Inflammatory macrophage treated with lipopolysaccharide for 1 hour (primary cell): ENCODE data around the gene CFAP58.

Experiments
- DNase-seq, 2 donors: peaks; one replicate each; pipeline ENCODE4 v3.0.0-alpha.2; 2020 to 2022

CFAP58 gene, protein sequence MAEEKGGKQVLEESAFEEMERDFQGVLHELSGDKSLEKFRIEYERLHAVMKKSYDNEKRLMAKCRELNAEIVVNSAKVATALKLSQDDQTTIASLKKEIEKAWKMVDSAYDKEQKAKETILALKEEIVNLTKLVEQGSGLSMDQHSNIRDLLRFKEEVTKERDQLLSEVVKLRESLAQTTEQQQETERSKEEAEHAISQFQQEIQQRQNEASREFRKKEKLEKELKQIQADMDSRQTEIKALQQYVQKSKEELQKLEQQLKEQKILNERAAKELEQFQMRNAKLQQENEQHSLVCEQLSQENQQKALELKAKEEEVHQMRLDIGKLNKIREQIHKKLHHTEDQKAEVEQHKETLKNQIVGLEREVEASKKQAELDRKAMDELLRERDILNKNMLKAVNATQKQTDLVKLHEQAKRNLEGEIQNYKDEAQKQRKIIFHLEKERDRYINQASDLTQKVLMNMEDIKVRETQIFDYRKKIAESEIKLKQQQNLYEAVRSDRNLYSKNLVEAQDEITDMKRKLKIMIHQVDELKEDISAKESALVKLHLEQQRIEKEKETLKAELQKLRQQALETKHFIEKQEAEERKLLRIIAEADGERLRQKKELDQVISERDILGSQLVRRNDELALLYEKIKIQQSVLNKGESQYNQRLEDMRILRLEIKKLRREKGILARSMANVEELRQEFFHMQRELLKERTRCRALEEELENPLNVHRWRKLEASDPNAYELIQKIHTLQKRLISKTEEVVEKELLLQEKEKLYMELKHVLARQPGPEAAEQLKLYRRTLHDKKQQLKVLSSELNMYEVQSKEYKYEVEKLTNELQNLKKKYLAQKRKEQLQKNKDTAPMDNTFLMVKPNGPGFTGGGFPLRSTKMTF

DNA sequence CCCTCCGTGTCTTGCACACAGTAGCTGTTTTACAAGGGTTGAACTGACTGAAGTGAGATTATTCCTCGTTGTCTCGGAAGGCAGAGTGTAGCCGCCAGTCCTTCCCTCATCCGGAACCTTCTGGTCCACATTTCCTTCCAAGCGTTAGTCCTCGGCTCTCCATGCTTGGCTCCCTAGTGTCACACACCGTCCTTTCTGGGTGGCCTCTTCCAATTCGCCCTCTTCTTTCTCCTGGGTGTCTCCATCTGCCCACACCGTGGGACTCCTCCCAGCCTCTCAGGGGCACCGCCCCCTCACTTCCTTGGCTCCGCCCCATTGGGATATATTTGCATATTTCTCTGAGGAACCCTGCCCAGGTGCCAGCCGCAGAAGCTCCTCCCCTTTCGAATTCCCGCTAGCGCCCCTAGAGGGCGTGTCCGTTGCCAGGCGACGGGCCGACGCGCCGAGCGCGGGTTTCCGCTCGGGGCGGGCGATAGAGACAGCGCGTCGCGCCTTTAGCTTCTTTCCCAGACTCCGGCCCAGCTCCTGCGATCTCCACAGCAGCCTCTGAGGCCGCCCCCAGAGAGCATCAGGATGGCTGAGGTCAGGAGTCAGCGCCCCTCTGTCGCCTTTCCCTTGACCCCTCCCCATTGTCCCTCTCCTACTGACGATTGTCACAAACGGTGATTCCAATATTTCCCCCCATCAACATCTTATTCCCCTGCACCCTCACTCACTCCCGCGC lies at the start of gene CFAP58:
Gene CFAP58, plus strand, starts transcription at position 509 of the 724 bp plus-strand sequence. Its CDS starts 65 bp downstream, at position 574.
- DNase-seq: peak; percentile 99 to 100

DNA sequence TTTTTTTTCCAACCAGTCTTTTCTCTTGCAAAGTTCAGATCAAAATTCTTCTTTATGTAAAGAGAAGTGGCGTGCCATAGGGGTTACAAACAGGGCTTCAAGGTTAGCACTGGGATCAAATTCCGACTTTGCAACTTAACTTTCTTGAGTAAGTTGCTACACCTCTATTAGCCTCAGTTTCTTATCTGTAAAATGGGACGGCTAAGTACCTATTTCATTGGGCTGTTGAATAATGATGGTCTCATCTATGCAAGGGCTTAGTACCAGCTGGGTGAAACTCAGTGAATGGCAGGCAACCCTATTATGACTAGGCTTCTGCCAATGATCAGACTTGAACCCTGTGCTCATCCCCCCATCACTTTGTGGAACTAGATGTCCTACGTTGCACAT lies 49.3 kb upstream of the CFAP58 start:
- DNase-seq: no peak

DNA sequence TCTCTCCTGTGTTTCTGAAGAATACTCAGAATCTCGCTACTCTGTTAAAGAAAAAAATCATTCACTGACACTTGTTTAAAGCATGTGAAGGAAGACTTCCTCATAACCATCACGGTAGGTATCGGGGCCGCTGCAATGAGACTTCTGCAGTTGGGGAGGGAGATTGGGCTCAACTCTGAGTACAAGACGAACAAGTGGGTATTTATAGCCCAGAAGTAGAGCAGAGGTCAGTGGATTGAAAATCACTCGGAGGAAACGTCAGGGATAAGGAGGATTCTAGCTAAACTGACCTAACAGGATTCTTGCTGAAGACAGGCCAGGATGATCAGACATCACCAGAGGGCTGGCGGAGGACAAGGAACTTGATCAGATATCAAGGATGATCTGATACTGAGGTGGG lies 48.7 kb upstream of the CFAP58 start:
- no peak for DNase-seq

DNA sequence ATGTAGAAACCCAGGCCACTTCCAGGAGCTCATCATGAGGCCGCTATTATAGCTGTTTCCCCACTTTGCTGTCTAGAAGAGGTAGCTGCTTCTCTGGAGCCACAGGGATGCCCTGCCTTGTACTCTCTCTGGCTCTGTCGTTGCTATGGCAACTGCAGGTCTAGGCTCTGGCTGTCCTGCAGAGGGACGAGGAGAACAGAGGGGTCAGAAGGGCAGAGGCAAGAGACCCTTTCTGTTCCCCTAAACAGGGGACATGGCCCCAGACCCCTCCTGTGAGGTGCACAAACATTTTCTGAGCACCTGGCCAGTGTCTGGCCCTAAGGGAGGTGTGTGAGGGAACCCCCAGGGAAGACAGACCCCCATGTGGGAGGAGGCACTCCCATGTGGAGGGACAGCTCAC lies 46.7 kb upstream of the CFAP58 start:
- DNase-seq: no peak

DNA sequence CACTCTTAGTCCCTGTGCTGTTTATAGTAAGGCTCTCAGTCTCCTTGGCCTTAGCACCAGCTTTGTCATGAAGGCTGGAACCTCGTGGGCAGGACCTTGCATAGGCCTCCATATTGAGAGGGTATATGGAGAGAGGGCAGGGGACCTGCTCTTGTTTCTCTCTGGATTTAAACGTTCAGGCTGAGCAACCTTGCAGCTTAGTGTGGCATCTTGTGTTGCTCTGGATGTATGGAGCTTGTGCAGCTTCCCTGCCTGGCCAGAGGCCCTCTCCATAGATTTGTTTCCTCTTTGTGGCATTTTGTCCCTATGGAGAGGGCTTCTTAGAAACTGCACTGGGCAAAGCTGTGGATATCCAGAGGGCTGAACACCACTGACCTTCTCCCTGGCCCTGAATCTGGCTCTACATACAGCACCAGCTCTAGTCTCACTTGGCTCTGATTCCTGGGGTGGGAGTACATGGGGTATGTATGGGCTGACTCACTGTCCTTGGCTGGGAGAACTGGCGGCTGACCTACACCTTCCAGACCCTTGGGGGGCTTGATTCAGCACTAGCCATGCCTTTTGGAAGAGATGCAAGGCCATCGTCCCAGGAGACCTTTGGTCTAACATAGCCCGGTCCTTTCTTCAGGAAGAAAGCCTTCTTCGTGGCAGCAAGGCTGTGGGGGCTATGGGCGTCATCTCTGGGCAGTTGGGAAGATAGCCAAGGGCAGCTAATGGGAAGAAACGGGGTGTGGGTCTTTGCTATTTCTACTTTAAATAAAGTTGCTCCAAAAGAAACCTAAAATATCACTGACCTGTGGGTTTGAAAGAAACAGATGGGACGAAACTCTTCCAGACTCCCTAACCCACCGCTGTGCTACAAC lies 45.8 kb upstream of the CFAP58 start:
- no peak for DNase-seq

DNA sequence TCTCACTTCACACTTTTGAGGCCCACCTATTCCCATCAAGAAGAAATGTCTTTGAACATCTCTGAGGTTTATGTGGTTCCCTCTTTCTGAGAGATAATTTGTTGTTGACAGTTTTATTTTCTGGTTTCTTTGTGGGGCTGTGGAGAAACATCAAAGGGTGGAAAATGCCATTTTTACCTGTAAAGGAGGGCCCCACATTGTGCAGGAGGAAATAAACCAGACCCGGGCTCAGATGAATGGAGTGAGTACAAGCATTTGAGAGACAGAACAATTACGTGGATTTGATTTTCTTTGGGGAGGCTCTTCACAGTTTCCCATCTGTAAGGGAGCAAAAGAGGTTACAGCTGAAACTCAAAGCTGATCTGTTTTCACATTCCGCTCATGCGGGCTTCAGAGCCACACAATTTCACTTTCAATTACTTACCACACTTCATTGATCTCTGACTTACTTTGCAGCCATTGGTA lies 45.2 kb upstream of the CFAP58 start:
- no peak for DNase-seq

DNA sequence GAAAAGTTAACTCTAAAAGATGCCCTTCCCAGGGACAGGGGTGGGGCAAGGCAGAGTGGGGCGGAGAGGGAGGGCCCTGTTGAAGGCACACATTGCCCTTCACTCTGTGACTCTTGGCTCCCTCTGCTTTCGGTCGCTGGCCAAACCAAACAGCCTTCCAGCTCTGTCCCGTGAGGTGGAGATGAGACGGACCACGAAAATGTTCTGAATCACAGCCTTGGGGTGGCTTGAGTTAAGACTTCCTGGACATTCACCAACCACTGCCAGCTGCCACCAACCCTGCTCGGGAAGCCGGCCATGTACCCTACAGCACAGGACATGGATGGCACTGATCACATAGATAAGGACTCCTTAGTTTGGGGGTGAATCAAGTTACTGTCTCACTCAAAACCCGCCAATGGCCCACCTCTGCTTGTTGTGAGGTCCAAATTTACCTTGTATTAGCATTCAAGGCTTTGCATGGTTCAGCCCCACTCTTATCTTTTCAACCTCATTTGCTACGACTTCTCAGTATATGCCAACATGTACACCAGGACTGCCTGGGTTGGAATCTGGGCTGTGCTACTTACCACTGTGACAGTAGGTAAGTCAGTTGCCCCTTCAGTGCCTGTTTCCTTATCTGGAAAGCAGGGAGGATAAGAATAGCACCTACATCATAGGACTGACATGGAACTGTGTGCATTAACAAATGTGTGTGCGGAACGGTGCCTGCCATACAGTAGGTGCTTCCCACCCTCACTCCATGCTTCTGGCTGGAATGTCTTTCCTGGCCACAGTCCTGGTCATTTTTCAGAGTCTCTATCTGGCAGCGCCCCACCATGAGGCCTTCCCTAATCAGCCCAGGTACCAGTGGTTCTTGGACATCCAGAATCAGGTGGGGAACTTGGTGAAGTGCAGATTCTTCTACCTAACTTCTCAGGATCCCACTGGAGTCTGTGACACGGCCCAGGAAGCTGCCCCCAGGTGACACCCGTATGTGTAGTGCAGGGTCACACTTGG lies 43.4 kb upstream of the CFAP58 start:
- no peak for DNase-seq

DNA sequence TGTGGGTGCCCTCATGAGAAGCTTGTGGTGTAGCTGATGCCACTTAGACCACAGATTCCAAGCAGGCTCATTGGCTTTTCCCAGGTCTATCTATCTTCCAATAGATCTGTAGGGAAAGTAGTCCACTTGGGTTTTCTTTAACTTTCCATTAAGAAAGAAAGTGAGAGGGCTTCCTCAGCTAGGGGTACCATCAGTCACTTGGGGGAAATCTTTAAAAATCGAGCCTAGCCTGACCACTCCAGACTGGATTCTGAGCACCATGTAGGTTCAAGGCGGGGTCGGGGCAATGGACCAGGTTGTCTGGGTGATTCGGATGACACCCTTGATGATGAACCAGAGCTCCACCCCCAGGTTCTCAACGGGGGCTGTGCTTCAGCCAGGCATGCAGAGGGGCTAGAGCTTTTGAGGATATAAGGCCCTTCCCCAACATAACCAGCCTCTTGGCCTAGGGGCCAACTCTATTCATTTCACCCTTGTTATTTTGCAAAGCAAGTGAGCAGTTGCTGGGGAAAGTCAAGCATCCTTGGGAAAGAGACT lies 42.4 kb upstream of the CFAP58 start:
- no peak for DNase-seq

DNA sequence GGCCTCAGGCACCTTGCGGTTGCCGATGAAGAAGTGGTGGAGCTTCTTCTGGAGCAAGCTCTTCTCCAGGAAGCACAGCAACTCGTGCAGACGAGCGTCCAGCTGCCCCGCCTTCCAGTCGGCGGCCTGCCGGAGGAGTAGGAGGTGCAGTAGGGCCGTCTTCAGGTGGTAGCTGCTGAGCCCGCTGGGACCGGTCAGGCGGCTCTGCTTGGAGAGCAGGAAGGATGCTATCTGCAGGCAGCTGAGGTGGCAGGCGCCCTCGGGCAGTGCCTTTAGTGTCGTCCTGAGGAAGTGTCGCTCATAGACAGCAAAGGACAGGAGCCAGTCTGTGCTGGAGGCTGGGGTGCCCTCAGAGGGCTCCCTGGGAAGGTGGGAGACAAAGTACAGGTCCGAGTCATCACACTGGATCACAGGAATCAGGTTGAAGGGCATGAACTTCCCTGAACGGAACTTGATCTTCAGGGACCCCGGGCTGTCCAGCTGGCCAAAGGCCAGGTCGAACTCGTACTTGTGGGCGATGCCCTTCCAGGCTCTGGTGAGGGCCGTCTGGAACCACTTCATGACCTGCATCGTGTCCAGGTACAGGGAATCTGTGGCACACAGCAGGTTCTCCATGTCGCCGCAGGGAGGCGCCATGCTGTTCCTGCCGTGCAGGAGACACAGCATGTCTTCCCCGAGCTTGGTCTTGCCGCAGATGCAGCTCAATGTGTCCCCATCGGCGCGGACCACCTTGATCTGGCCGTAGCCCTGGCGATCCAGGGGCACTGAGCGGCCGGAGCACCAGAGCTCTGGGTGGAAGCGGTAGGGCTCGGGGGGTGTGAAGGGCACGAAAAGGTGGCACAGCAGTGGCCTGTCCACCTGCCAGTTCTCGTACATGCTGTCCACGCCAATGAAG lies 38.8 kb upstream of the CFAP58 start:
- no peak for DNase-seq

DNA sequence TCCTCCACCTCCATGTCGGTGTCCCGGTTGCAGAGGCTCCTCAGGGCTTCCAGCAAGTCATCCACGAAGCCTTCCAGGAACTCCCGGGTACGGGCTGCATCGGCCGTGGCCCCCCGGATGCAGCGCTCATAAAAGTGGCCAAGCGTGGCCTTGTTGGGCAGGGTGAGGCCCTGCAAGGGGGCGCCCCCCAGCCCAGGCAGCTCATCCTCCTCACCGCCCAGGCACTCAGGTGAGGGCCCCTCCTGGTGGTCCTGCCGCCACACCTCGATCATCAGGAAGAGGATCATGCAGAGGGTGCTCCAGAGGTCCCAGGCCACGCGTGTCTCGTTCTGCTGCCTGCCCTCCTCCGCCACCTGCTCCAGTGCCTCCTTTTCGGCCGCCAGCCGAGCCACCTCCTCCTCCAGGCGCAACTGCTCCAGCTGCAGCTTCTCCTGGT lies 38.1 kb upstream of the CFAP58 start:
- no peak for DNase-seq

DNA sequence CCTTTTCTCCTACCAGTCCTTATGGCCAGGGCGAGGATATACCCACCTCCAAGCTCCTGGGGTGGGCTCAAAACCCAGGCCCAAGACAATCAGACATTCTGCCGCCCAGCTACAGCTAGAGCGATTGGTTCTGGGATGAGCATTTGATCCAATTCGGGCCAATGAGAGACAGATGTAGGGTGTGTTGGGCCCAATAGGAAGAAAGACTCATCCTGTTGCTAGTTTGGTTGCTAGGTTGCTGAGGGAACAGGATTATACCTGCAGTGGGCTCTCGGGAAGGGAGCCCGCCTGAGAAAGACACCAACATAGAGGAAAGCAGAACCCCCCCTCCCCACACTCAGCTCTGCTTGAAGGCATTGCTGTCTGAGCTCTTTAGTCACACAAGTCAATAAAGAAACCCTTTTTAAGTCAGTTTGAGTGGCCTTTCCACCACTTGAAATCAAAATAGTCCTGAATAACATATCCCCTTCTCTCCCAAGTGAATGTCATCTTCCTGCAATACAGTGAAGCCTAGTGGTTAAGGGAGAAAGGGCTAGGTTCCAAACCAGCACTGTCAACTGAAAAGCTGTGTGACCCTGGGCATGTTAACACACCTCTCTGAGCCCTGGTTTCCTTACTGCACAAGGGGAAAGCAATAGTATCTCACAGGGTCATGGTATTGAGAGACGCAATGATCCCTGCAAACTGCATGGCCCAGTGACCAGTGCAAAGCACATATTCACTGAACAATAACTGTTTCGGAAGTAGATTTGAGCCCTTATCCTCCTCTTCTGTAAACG lies 37.1 kb upstream of the CFAP58 start:
- DNase-seq: no peak

DNA sequence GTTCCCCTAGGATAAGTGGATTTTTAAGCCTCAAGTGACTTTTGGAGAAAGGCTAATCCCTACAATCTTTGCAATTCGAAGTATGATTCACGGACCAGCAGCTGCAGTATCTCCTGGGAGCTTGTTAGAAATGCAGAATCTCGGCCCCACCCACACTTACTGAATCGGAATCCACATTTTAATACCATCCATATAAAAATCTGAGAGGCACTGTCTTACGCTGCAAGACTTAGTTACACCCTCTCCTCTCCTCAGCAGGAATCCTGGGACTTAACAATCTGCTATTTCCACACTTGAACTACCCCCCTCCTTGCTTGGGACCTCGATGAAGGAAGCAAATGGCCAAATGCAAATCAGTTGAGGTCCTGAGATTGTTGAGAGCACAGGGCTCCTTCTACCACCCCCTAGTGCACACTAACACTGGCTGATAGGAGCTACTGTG lies 36.3 kb upstream of the CFAP58 start:
- no peak for DNase-seq

DNA sequence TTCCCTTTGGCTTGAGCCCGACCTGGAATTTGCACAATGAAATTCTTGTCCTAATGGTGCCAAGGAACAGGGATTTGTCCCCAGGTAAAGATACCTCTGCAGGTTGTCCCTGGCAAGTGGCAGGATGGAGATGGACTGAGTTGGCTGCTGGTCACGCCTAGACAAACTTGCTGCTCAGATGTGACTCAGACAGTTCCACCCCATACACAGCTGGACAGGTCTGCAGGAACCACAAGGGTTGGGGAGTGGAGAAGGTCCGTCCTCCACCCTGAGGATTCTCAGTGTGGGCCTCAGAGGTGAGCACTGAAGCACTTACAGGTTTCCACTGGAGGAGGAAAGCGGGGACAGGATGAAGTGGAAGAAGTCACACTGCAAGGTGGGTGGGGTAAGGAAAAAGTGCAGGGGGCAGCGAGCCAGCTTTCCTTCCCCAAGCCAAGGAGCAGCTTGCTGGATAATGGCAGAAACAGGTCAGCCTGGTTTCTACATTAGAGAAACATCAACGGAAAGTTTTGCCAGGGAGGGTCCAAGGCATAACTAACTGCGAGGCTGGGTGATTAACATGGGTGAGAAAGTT lies 35.8 kb upstream of the CFAP58 start:
- DNase-seq: no peak

DNA sequence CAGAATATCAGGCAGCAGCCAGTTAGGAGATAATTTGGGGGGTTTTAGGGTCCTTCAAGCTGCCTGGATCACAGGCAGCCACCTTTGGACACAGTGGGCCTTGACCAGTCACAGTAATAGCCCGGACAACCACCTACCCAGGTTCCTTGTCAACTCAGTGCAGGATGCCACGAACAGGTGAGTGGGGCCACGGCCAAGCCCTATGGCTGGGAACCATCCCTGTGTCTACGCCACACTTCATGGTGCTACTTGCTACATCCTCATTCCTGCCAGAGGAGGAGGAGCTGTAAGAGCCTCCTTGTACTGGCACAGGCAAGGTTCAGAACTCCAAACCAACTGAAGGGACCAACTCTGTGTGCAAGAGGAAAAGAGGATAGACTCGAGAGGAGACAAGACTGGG lies 35.3 kb upstream of the CFAP58 start:
- DNase-seq: no peak

DNA sequence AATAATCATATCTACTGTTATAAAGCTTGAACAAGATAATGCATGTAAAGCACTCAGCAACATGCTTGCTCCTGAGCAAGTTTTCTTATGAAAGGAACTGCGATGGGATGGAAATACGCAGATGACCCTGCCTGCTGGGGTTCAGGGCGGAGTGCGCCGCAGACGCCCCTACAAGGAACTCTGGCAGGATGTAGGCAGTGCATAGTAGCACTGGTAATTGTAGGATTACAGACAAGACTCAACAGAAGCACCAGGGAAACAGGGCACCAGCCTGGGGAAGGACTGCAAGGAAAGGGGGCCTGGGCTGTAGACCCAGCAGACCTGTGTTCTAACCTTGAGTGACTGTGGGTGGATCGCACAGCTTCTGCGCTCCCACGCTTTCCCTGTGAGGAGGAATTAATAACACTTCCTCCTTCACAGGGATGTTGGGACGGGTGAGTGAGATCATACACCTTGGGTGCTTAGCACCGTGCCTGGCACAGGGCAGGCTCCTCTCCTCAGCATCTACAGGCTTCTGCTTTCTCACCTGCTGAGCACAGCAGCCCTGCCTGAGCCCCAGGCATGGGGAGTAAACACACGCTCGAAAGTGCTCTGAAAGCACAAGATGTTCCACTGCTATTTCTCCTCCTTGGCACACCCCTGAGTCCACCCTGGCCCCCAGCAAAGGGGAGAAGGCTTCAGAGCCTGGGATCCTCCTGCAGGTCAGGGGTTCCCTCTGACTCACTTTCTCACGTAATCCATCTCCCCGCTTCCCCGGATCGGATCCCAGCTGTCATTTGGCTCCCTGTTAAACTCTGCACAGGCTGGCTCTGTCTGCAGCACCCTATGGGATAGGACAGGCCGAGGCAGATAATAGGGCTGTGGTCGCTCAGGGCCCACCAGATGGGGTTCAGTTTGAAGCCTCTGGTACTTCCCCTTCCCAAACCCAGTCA lies 34.6 kb upstream of the CFAP58 start:
- DNase-seq: peak in 1 of 2 donors; percentile 51

DNA sequence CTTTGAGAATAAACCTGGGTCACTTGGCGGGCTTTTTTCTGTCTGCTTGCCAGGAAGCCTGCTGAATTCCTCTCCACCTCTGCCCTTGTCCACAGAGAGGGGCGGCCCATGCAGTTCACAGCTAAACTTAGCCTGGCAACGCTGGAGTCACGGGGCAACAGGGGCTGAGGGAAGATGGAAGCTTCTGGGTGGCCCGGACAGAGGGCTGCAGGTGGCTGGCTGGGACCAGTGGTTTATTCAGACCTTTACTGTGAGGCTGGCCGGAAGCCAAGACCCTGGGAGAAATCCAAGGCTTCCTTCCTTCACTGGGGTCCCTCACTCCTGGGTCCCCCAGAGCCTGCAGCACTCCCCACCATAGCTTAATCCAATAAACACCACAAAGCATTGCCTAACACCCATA lies 32.4 kb upstream of the CFAP58 start:
- no peak for DNase-seq
